GM12865 (cell line): ENCODE data around the gene VLDLR.

Experiments used
- DNase-seq: peaks from one replicate; pipeline ENCODE4 v3.0.0; 2010; ENCODE audit warnings: low read depth
- H3K4me3 ChIP-seq: 2 replicates; pipeline ENCODE4 v1.5.1; 2011; ENCODE audit warnings: mild to moderate bottlenecking, low read depth, low read length, control low read depth
- TF ChIP-seq, protein P1 (sequence below): IDR thresholded peaks from 2 replicates; pipeline ENCODE4 v1.5.1; 2011; ENCODE audit warnings: low read length, control low read depth, low read depth, inconsistent platforms; ENCODE audit not compliant: insufficient read depth; ENCODE audit errors: missing control alignments

Gene VLDLR

DNA sequence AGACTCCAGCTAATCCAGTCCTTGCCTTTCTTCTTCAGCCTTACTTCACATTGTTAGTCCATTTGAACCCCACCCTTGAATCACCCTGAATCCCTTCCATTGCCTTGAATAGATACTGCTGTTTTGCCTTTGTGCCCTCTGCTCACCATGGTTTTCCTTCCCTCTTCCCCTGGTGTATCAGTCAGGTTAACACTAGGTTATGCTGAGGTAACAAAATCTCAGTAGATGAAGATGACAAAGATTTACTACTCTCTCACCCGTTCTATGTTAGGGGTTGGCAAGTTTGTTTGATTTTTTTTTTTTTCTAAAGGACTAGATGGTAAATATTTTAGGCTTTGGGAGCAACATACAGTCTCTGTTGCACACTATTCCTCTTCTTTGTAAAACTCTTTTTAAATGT lies 3.3 kb upstream of the VLDLR start:
- TF ChIP-seq, protein P1, sequence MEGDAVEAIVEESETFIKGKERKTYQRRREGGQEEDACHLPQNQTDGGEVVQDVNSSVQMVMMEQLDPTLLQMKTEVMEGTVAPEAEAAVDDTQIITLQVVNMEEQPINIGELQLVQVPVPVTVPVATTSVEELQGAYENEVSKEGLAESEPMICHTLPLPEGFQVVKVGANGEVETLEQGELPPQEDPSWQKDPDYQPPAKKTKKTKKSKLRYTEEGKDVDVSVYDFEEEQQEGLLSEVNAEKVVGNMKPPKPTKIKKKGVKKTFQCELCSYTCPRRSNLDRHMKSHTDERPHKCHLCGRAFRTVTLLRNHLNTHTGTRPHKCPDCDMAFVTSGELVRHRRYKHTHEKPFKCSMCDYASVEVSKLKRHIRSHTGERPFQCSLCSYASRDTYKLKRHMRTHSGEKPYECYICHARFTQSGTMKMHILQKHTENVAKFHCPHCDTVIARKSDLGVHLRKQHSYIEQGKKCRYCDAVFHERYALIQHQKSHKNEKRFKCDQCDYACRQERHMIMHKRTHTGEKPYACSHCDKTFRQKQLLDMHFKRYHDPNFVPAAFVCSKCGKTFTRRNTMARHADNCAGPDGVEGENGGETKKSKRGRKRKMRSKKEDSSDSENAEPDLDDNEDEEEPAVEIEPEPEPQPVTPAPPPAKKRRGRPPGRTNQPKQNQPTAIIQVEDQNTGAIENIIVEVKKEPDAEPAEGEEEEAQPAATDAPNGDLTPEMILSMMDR: no peak
- H3K4me3 ChIP-seq: no peak overlapping the region
- no peak for DNase-seq

DNA sequence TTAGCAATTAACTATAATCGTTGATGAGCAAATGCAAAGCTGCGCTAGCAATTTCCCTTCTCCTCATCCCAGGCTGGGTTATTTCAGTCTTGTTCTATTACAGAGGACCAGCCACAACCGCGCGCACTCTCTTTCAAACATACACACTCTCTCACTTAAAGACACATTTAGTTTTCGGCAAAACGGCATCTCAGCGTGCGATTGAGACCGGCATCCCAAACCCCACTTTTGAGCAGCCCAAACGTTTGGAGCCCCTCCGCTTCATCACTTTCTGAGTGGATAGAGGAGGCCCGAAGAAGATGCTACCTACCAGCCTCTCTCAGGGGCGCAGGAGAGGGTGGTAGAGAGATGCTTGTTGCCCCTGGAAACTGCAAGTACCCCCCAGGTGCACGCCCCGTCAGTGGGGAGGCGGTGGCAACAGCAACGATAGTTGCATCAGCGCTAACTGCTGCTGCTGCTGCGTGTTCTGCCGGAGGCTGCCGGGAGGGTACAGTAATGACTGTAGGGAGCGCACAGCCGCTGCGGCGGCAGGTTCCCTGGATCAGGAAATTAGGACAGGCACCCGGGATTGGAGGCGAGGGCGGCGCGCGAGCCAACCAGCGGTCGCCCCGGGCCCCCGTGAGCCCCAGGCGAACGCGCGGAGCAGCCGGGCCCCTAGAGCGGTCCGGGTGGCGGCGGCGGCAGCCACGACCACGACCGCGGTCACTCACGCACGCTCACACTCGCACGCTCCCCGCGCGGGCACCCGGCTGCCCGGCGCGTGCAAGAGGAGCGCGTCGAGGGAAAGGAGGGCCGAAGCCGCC lies 467 bp upstream of the VLDLR start:
- TF ChIP-seq, protein P1: no peak
- DNase-seq: peak; percentile 60
- peak overlapping the region; percentile 82 for H3K4me3 ChIP-seq

DNA sequence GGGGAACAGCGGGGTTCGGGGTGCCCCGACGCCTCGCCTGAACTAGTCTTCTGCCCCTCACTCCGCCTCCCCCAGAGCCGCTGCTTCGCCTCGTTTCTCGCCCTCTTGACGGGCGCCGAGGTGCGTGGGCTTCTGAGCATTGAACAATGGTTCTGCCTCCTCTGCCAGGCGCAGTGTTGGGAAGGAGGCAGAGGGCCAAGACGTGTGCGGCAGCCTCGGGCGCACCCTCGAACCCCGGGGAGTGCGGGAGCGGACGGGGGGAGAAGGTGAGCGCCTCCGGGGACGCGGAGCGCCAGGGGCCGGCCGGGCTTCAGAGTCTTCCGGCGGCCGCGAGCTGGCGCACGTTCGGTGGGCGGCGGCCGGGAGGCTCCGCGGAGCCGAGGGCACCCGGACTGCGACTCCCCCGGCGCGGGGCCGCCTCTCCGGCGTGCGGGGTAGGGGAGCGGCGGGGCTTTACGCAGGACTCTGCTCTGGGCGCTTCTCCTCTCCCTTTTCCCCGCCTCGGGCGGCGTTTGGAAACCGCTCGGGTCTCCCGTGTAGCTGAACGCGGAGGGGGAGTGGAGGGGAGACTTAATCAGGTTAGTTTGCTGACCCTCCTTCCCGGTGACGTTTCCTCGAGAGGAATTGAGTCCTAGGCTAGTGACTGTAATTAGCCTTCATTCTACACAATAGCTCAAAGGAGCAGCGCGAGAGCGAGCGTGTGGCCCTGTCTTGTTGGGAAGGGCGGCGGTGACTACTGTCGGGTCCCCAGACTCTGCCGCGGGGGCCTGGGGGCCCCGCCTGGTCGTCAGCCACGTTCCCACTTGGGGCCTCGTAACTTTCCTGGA lies 1.1 kb downstream of the VLDLR start:
- TF ChIP-seq, protein P1: no peak
- peak overlapping the region; percentile 82 for H3K4me3 ChIP-seq
- DNase-seq: no peak

DNA sequence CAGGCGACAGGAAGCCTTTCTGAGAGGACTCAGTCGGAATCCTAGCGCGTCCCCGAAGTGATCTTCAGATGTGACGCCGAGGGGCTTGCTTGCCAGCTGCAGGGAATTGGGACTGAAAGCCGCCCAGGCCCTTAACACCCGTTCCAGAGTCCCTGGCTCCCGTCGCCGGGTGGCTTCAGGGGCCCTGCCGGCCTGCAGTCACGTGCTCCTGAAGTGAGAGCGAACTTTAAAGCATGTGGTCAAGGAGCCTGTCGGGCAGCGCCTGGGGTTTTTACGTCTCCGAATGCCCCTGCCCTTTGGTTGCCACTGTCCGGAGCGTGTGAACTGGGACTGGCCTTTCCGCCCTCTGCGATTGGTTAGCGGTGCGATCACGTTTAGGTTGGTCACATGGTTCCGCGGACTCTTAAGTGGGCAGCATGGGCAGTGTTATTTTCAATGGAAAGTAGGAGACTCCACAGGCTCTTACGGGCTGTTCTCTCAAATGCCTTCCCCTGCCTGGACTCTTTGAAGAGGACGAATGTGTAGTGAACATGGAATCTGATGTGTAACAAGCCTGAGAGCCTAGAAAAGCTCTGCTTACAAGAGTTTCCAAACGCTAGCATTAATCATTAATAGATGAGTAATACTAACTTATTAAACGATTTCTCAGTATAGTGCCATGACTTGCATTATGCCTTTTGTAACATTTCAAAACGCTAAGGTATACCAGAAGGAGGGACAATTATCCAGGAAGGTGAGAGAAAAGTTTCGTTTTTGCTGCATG lies 1.9 kb downstream of the VLDLR start:
- DNase-seq: no peak
- TF ChIP-seq, protein P1: no peak
- peak overlapping the region; percentile 82 for H3K4me3 ChIP-seq

DNA sequence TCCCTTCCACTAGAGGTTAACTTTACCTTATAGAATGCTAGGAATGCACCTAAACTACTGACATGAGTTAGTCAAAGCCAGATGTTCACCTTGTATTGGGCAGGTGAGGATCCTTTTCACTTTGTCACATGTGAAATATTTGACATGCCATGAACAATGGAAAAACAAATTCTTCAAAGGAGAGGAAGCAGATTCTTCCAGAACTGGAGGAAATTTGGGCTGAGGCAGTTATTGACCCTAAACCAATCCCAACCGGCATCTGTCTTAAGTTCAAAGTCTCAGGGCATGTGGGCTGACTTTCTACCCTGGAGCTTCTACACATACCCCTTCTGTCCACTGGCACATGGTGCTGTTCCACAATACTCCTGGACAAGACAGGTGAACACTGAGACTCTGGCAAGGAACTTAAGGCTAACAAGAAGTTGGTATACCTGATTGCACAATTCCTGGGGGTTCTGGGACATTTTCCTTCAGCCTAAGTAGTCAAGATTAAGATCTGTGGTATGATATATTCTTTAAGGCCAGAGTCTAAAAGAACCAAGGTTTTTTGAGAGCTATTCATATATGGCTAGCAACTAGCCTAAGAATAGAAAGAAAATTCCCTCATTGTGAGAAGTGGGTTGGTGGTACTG lies 2.6 kb downstream of the VLDLR start:
- TF ChIP-seq, protein P1: no peak
- no peak overlapping the region for H3K4me3 ChIP-seq
- DNase-seq: no peak

DNA sequence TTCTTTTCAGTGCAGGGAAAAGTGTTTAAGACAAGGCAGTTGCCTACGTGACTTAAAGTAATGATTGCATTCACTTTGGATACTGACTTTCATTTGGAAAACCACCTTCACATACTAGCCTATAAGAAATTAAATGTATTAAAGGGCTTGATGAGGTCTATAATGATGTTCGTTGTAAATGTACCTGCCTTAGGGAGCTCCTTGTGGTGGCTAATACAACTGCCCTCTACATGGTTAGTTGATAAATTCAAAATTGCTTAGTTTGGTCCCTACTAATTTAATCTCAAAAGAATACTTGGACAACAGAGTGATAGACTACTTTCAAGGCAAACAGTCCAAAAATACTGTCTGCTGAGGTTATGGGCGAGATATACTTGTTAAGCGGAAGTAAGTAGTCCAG lies 3.8 kb downstream of the VLDLR start:
- H3K4me3 ChIP-seq: no peak overlapping the region
- no peak for DNase-seq
- TF ChIP-seq, protein P1: no peak
